CD14-positive monocyte (primary cell): ENCODE results near the gene RBM25. TPM values are rescaled to one million over a fixed set of nuclear protein-coding genes. Genes with fewer than 3 reads are reported as not detected.
A peak's percentile ranks its signal among the peaks of the same experiment; 100 is the strongest.

Experiments used
- DNase-seq, 3 donors: peaks; one replicate each; pipeline ENCODE4 v3.0.0-alpha.2; 2011 to 2022
- H2AFZ ChIP-seq: 2 replicates; pipeline ENCODE4 v1.6.0; 2012; ENCODE audit warnings: mild to moderate bottlenecking, low read depth, low read length, inconsistent platforms; ENCODE audit not compliant: insufficient read depth, poor library complexity, severe bottlenecking
- H3K27ac ChIP-seq, 2 donors: 1 replicate in 1 of 2; 2 replicates in 1 of 2; pipeline ENCODE4 v1.5.1; 2012 to 2013; ENCODE audit warnings: low read length in 2 of 2, control low read depth in 1 of 2, inconsistent platforms in 1 of 2, low read depth in 1 of 2, mild to moderate bottlenecking in 1 of 2
- H3K27me3 ChIP-seq, 2 donors: one replicate each; pipeline versions ENCODE4 v1.6.0 to v1.6.1; 2011 to 2013; ENCODE audit warnings: low read length in 2 of 2; ENCODE audit not compliant: control insufficient read depth in 2 of 2, insufficient read depth in 2 of 2
- H3K36me3 ChIP-seq, 2 donors: replicated peaks in 1 of 2; 1 replicate in 1 of 2; 2 replicates in 1 of 2; pipeline versions ENCODE4 v1.5.1 to v1.6.1; 2012 to 2013; ENCODE audit warnings: low read length in 2 of 2, control low read depth in 1 of 2, inconsistent platforms in 1 of 2, mild to moderate bottlenecking in 1 of 2; ENCODE audit not compliant: insufficient read depth in 2 of 2, control insufficient read depth in 1 of 2
- H3K4me1 ChIP-seq, 2 donors: 1 replicate in 1 of 2; 2 replicates in 1 of 2; pipeline versions ENCODE4 v1.5.1 to v1.6.1; 2012 to 2013; ENCODE audit warnings: low read length in 2 of 2, control low read depth in 1 of 2, inconsistent platforms in 1 of 2, mild to moderate bottlenecking in 1 of 2, moderate library complexity in 1 of 2; ENCODE audit not compliant: insufficient read depth in 2 of 2, control insufficient read depth in 1 of 2
- H3K4me2 ChIP-seq: replicated peaks from 2 replicates; pipeline ENCODE3; 2012; ENCODE audit warnings: low read length, moderate library complexity, mild to moderate bottlenecking; ENCODE audit not compliant: poor library complexity, severe bottlenecking; ENCODE audit errors: extremely low read depth
- H3K4me3 ChIP-seq, 3 experiments: fragments of 200-600 bp in 1 of 3; sonication (generic) in 1 of 3; replicated peaks in 1 of 3; 1 replicate in 2 of 3; 2 replicates in 1 of 3; pipeline ENCODE4 v1.5.1; 2011 to 2013; ENCODE audit warnings: low read length in 3 of 3, mild to moderate bottlenecking in 3 of 3, control low read depth in 2 of 3, low read depth in 2 of 3, inconsistent platforms in 1 of 3, moderate library complexity in 1 of 3
- H3K79me2 ChIP-seq: 2 replicates; pipeline ENCODE4 v1.6.0; 2012; ENCODE audit warnings: mild to moderate bottlenecking, control low read depth, inconsistent platforms, low read length, moderate library complexity; ENCODE audit not compliant: insufficient read depth
- H3K9ac ChIP-seq: 2 replicates; pipeline ENCODE4 v1.6.0; 2017; ENCODE audit warnings: low read length, mild to moderate bottlenecking; ENCODE audit not compliant: insufficient read depth, poor library complexity, severe bottlenecking
- H3K9me3 ChIP-seq, 2 donors: replicated peaks in 1 of 2; 1 replicate in 1 of 2; 2 replicates in 1 of 2; pipeline versions ENCODE4 v1.5.1 to v1.6.1; 2012 to 2013; ENCODE audit warnings: low read length in 2 of 2, control low read depth in 1 of 2; ENCODE audit not compliant: control insufficient read depth in 1 of 2, insufficient read depth in 1 of 2
- H4K20me1 ChIP-seq: 2 replicates; pipeline ENCODE4 v1.6.0; 2012; ENCODE audit warnings: mild to moderate bottlenecking, low read length, control low read depth, moderate library complexity; ENCODE audit not compliant: insufficient read depth
- H3K27ac Mint-ChIP-seq, 7 donors: one replicate each; pipeline ENCODE4 v1.8.0; 2020; ENCODE audit warnings: mild to moderate bottlenecking in 7 of 7, mixed read lengths in 7 of 7, moderate library complexity in 6 of 7, inconsistent platforms in 2 of 7
- H3K27me3 Mint-ChIP-seq, 3 donors: one replicate each; pipeline ENCODE4 v1.8.0; 2021 to 2022; ENCODE audit warnings: low read depth in 3 of 3, mild to moderate bottlenecking in 3 of 3, mixed read lengths in 3 of 3, moderate library complexity in 3 of 3, inconsistent platforms in 1 of 3
- H3K36me3 Mint-ChIP-seq, 2 donors: one replicate each; pipeline ENCODE4 v1.8.0; 2020; ENCODE audit warnings: mixed read lengths in 2 of 2, inconsistent platforms in 1 of 2, mild to moderate bottlenecking in 1 of 2
- H3K4me1 Mint-ChIP-seq: one replicate; pipeline ENCODE4 v1.8.0; 2020; ENCODE audit warnings: mild to moderate bottlenecking, mixed read lengths
- H3K4me3 Mint-ChIP-seq, 2 donors: one replicate each; pipeline ENCODE4 v1.8.0; 2020; ENCODE audit warnings: mild to moderate bottlenecking in 2 of 2, mixed read lengths in 2 of 2, moderate library complexity in 1 of 2
- H3K9me3 Mint-ChIP-seq, 7 donors: one replicate each; pipeline ENCODE4 v1.8.0; 2020 to 2022; ENCODE audit warnings: mixed read lengths in 7 of 7, mild to moderate bottlenecking in 6 of 7, moderate library complexity in 6 of 7, inconsistent platforms in 2 of 7
- WGBS: methylation state at CpG from one replicate; pipeline ENCODE4 v1.1.5; 2013; ENCODE audit warnings: missing lambda C conversion rate; ENCODE audit not compliant: insufficient coverage; 5-methylcytosine and 5-hydroxymethylcytosine counted together
- intact Hi-C, 2 donors: fragments of 100-400 bp; cut with micrococcal nuclease; formaldehyde crosslinking; loops; one replicate each; pipeline versions ENCODE4 v1.15.0 to v1.15.1; 2023
- polyA plus RNA-seq, 3 donors: library from polyadenylated mRNA; depleted of rRNA in 1 of 3; unstranded in 2 of 3; stranded (reverse) in 1 of 3; fragments of 300-500 nt in 2 of 3; fragments of >200 nt in 1 of 3; fragmentation: Illumina TruSeq in 2 of 3; gene quantifications; 1 replicate in 2 of 3; 2 replicates in 1 of 3; pipeline ENCODE4 v1.2.3, GENCODE V29; 2012 to 2021
- TF ChIP-seq, protein P1 (sequence below): fragments of 200-600 bp; IDR thresholded peaks from one replicate; pipeline ENCODE4 v1.8.0; 2022; ENCODE audit warnings: antibody characterized with exemption, mild to moderate bottlenecking

RBM25 gene
- polyA plus RNA-seq, 3 donors, result 15.6 to 46.5 (median 25.2) TPM

DNA sequence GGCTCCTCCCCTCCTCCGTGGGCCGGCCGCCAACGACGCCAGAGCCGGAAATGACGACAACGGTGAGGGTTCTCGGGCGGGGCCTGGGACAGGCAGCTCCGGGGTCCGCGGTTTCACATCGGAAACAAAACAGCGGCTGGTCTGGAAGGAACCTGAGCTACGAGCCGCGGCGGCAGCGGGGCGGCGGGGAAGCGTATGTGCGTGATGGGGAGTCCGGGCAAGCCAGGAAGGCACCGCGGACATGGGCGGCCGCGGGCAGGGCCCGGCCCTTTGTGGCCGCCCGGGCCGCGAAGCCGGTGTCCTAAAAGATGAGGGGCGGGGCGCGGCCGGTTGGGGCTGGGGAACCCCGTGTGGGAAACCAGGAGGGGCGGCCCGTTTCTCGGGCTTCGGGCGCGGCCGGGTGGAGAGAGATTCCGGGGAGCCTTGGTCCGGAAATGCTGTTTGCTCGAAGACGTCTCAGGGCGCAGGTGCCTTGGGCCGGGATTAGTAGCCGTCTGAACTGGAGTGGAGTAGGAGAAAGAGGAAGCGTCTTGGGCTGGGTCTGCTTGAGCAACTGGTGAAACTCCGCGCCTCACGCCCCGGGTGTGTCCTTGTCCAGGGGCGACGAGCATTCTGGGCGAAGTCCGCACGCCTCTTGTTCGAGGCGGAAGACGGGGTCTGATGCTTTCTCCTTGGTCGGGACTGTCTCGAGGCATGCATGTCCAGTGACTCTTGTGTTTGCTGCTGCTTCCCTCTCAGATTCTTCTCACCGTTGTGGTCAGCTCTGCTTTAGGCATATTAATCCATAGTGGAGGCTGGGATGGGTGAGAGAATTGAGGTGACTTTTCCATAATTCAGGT lies 78.3 kb downstream of the RBM25 start, which contains the start of gene PSEN1:
TSS of gene PSEN1 (plus strand) at position 121 of the 839 bp plus-strand sequence. CDS start 11,513 bp downstream, outside the sequence.
- H3K36me3 Mint-ChIP-seq, result peaks cover 10 to 20% of the 10 kb centered on the region in 2 donors
- Histone ChIP-seq H3K4me3 (peak within 1 kb of the TSS; percentile 47 to 79 (median 59)), H3K9me3 (peaks cover 9 to 24% of the 10 kb centered on the region in 2 donors), H3K4me1 (peaks cover 16 to 21% of the 10 kb centered on the region in 2 donors), H4K20me1 (peaks cover 48% of the 10 kb centered on the region), H3K36me3 (peaks cover 0 to 6% of the 10 kb centered on the region in 2 donors), H3K9ac (peak within 1 kb of the TSS; percentile 100), H3K4me2 (peak within 1 kb of the TSS; percentile 85), H3K27ac (peak within 1 kb of the TSS; percentile 90 to 98), H3K79me2 (peaks cover 54% of the 10 kb centered on the region), H2AFZ (peak within 1 kb of the TSS; percentile 78), H3K27me3 (no peaks in the 10 kb centered on the region)
- H3K4me1 Mint-ChIP-seq, result peaks cover 20% of the 10 kb centered on the region
- peak within 1 kb of the TSS; percentile 80 to 95 for H3K4me3 Mint-ChIP-seq
- intact Hi-C loops, result loop anchor here in 1 of 2 donors (5.0 kb wide), 1 partner anchor 79 kb away; the partner anchor contains the start of gene RBM25
- WGBS, result 0% methylated on average over 70 of the region's 71 CpGs
- DNase-seq, result peak; percentile 96 to 99 (median 97)
- peaks cover 15 to 30% (median 21%) of the 10 kb centered on the region in 7 donors for H3K9me3 Mint-ChIP-seq
- H3K27ac Mint-ChIP-seq, result peak within 1 kb of the TSS; percentile 94 to 99 (median 97)
- peaks cover 0 to 5% (median 0%) of the 10 kb centered on the region in 3 donors for H3K27me3 Mint-ChIP-seq
- TF ChIP-seq, protein P1, sequence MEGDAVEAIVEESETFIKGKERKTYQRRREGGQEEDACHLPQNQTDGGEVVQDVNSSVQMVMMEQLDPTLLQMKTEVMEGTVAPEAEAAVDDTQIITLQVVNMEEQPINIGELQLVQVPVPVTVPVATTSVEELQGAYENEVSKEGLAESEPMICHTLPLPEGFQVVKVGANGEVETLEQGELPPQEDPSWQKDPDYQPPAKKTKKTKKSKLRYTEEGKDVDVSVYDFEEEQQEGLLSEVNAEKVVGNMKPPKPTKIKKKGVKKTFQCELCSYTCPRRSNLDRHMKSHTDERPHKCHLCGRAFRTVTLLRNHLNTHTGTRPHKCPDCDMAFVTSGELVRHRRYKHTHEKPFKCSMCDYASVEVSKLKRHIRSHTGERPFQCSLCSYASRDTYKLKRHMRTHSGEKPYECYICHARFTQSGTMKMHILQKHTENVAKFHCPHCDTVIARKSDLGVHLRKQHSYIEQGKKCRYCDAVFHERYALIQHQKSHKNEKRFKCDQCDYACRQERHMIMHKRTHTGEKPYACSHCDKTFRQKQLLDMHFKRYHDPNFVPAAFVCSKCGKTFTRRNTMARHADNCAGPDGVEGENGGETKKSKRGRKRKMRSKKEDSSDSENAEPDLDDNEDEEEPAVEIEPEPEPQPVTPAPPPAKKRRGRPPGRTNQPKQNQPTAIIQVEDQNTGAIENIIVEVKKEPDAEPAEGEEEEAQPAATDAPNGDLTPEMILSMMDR, result no peak

DNA sequence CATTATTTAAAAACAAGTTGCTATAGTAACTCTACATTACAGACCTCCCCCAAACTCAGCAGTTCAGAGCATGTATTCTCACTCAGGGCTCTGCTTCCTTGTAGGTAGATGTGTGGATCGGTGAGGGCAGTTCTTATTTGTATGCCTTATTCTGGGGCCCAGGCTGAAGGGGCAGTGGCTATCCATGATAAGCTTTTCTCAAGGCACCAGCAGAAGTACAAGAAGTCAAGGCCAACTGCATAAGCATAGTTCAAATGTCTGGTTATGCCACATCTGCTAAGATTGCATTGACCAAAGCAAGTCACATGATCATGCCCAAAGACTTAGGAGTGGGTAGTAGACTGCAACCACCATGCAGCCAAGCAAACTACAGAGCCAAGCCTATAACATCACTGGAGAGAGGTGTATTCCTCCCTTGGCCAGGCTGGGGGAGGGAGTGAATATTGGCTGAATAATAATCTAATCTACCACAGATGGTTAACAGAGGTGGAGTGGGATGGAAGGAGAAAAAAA lies 82.5 kb downstream of the RBM25 start:
- H3K4me1 ChIP-seq, result peaks cover 15 to 19% of the 10 kb centered on the region in 2 donors
- Mint-ChIP-seq H3K27me3 (no peaks in the 10 kb centered on the region), H3K36me3 (peaks cover 14 to 35% of the 10 kb centered on the region in 2 donors), H3K4me3 (no peak overlapping the region), H3K27ac (peak overlapping the region in 6 of 7 donors; percentile 0 to 86 (median 56)), H3K9me3 (no peaks in the 10 kb centered on the region), H3K4me1 (peaks cover 38% of the 10 kb centered on the region)
- no peak overlapping the region for H3K9ac ChIP-seq
- peaks cover 97% of the 10 kb centered on the region for H3K79me2 ChIP-seq
- peaks cover 90% of the 10 kb centered on the region for H4K20me1 ChIP-seq
- no peak overlapping the region for H3K4me3 ChIP-seq
- no peaks in the 10 kb centered on the region for H3K27me3 ChIP-seq
- no peak overlapping the region for H3K4me2 ChIP-seq
- DNase-seq, result peak in 2 of 3 donors; percentile 11 to 14
- intact Hi-C loops, result no loop called here
- TF ChIP-seq, protein P1, result no peak
- WGBS, result 100% methylated on average over 1 of the region's 1 CpG
- peak overlapping the region in 1 of 2 donors; percentile 68 for H3K27ac ChIP-seq
- no peaks in the 10 kb centered on the region for H3K9me3 ChIP-seq
- no peak overlapping the region for H2AFZ ChIP-seq
- H3K36me3 ChIP-seq, result peaks cover 6 to 15% of the 10 kb centered on the region in 2 donors
